Activated CD4-positive, alpha-beta T cell treated with anti-CD3 and anti-CD28 coated beads, Interleukin-2, amount 10 ng/mL, durations not matched to agents 24 days and 14 days (primary cell): ENCODE results near the gene STK33. TPM values are rescaled to one million over a fixed set of nuclear protein-coding genes. Genes with fewer than 3 reads are reported as not detected.

Source experiments
- DNase-seq: peaks from one replicate; pipeline ENCODE4 v3.0.0; 2022
- H3K27ac Mint-ChIP-seq: one replicate; pipeline ENCODE4 v1.8.0; 2022; ENCODE audit warnings: mild to moderate bottlenecking, mixed read lengths
- H3K27me3 Mint-ChIP-seq: one replicate; pipeline ENCODE4 v1.8.0; 2022; ENCODE audit warnings: mixed read lengths
- H3K36me3 Mint-ChIP-seq: one replicate; pipeline ENCODE4 v1.8.0; 2022; ENCODE audit warnings: low read depth, mild to moderate bottlenecking, mixed read lengths
- H3K4me1 Mint-ChIP-seq: one replicate; pipeline ENCODE4 v1.8.0; 2021; ENCODE audit warnings: mixed read lengths
- H3K4me3 Mint-ChIP-seq: one replicate; pipeline ENCODE4 v1.8.0; 2022; ENCODE audit warnings: mild to moderate bottlenecking, moderate library complexity, mixed read lengths
- H3K9me3 Mint-ChIP-seq: one replicate; pipeline ENCODE4 v1.8.0; 2021; ENCODE audit warnings: mixed read lengths
- intact Hi-C: fragments of 100-400 bp; cut with micrococcal nuclease; formaldehyde crosslinking; loops from one replicate; pipeline ENCODE4 v1.15.1; 2023
- total RNA-seq: library from RNA; stranded (reverse); gene quantifications from 2 replicates; pipeline ENCODE4 v1.2.3, GENCODE V29; 2022

STK33 gene
- total RNA-seq, 1 donor from 2014 or later: 0.63 TPM

DNA sequence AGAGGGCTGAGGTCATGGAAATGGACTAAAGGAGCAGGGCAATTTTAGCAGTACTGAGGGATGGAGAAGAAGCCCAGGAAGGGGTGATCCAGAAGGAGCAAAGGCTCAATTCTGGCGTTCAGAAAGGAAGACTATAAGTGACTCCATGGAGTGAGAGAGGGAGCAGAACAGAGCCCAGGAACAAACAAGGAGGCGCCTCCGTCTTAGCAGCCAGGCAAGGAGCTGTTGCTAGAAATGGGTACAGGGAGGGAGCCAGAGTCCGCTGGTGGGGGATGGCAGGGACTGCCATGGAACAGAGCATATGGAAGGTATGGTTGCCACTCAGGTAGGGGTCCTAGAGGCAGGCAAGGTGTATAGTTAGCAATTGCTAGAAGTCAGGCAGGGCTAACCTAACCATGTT, 20.5 kb upstream of the STK33 start:
- Mint-ChIP-seq H3K27ac (no peak overlapping the region), H3K9me3 (no peaks in the 10 kb centered on the region), H3K36me3 (peaks cover 13% of the 10 kb centered on the region), H3K4me1 (peaks cover 14% of the 10 kb centered on the region), H3K4me3 (no peak overlapping the region), H3K27me3 (no peaks in the 10 kb centered on the region)
- DNase-seq: no peak
- intact Hi-C loops: loop anchor here (5.0 kb wide), 1 partner anchor 68 kb away; the partner anchor contains the start of genes RPL27A and TRIM66

DNA sequence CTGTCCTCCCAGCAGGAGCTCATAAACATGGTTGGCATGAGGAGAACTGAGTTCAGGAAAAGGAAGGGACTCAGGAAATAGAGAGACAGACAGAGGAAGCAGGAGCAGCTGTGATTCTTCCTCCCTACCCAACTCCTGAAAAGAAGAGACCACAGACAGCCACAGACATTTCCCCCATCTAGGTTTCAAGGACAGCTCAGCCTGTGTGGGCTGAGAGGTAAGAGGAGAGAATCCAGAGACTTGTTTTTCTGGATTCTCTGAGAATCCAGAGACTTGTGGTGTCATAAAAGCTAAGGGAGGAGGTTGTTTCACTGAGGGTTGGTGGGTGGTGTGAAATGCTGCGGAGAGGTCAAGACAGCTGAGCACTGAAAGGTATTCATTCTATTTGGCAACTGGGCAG, 19.0 kb upstream of the STK33 start:
- H3K36me3 Mint-ChIP-seq: peaks cover 11% of the 10 kb centered on the region
- H3K4me1 Mint-ChIP-seq: peaks cover 14% of the 10 kb centered on the region

DNA sequence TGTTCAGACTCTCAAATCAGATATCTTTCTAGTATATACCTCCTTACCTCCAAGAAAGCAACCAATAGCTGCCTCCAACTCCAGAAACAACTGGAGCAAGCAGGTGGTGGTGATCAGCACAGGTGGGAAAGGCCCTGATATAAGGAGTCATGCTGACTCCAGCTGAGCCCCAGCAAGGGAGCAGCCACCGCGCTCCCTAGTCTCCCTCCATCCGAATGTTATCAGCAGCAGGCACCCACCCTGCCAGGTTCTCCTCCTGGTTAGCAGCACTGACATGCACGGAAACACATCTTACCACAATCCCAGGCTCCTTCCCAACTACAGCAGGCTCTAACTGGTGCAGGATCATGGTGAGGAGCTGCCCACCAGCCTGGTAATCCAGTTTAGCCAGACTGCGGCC, 18.5 kb upstream of the STK33 start:
- no peak for DNase-seq
- Mint-ChIP-seq H3K4me1 (peaks cover 14% of the 10 kb centered on the region), H3K27me3 (no peaks in the 10 kb centered on the region), H3K27ac (no peak overlapping the region), H3K36me3 (peaks cover 8% of the 10 kb centered on the region), H3K4me3 (no peak overlapping the region), H3K9me3 (no peaks in the 10 kb centered on the region)
- intact Hi-C loops: loop anchor here (5.0 kb wide), 1 partner anchor 70 kb away; the partner anchor contains the start of genes RPL27A and TRIM66

More for the DNA sequence above, 19.0 kb upstream of the STK33 start:
- Mint-ChIP-seq H3K27me3 (no peaks in the 10 kb centered on the region), H3K27ac (no peak overlapping the region), H3K9me3 (no peaks in the 10 kb centered on the region), H3K4me3 (no peak overlapping the region)
- DNase-seq: no peak
- intact Hi-C loops: loop anchor here (5.0 kb wide), 1 partner anchor 69 kb away; the partner anchor contains the start of genes RPL27A and TRIM66

DNA sequence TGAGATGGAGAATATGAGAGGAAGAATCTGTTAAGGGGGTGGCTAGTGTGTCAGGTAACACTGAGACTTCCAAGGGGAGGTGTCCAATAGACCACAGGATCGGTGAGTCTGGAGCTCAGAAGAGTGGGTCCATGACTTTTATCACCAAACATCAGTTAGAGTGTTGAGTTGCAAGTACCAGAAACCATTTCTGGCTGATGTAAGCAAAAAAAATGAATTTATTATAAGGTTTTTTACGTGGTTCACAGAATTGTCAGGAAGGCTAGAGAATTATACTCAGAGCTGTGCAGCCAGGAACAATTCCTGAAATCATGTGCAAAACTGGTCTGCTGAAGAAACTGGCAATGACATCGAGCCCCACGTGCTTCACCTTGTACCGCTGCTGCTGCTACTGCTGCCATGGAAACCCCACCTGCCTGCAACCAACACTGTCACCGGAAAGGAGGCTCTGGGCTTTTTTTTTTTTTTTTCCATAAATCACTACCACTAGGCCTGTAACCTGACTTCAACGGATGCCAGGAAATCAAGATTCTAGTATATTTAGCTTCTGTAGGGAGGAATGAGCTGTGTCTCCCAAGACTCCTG, 16.6 kb upstream of the STK33 start:
- intact Hi-C loops: loop anchor here (5.0 kb wide), 1 partner anchor 72 kb away; the partner anchor contains the start of genes RPL27A and TRIM66
- DNase-seq: peak; percentile 88
- Mint-ChIP-seq H3K27me3 (peaks cover 4% of the 10 kb centered on the region), H3K9me3 (no peaks in the 10 kb centered on the region), H3K4me3 (no peak overlapping the region), H3K4me1 (peaks cover 14% of the 10 kb centered on the region), H3K27ac (peak overlapping the region; percentile 70), H3K36me3 (peaks cover 2% of the 10 kb centered on the region)

DNA sequence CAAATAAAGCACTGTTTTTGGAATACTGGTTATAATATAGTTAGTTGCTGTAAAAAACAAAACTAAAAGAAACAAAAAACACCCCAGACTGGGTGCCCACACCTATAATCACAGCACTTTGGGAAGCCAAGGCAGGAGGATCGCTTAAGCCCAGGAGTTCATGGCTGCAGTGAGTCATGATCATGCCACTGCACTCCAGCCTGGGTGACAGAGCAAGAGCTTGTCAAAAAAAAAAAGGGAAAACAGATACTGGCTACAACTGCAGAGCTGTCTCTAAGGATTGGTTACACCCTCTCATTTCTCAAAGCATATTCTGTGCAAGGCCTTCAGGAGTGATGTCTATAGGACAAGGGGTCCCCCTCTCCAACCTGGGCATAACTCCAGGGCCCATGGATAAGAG, 14.6 kb upstream of the STK33 start:
- no peaks in the 10 kb centered on the region for H3K36me3 Mint-ChIP-seq
- H3K27me3 Mint-ChIP-seq: peaks cover 19% of the 10 kb centered on the region
- intact Hi-C loops: no loop called here
- H3K4me1 Mint-ChIP-seq: peaks cover 14% of the 10 kb centered on the region
- no peak for DNase-seq
- H3K4me3 Mint-ChIP-seq: no peak overlapping the region
- H3K9me3 Mint-ChIP-seq: no peaks in the 10 kb centered on the region
- no peak overlapping the region for H3K27ac Mint-ChIP-seq

DNA sequence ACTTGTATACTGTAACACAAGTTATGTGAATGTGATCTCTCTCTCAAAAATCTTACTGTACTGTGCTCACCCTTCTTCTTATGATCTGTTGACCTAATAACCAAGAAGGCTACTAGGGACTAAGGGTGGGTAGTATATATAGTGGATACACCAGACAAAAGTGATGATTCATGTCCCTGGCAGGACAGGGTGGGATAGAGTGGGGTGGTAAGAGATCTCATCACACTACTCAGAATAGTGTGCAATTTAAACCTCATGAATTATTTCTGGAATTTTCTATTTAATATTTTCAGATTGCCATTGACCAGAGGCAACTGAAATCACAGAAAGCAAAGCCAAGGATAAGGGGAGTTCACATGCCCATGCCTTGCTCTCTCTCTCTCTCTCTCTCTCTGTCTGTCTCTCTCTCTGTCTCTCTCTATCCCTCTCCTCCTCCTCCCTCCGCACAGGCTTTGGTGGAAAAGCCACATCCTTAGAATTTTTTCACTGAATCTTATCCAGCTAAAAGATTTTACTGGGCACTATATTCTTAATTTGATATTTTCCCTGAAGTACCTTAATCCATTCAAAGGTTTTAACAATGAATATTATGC, 12.0 kb upstream of the STK33 start:
- Mint-ChIP-seq H3K9me3 (no peaks in the 10 kb centered on the region), H3K27ac (no peak overlapping the region), H3K4me3 (no peak overlapping the region), H3K36me3 (no peaks in the 10 kb centered on the region), H3K27me3 (peaks cover 28% of the 10 kb centered on the region), H3K4me1 (peaks cover 9% of the 10 kb centered on the region)
- intact Hi-C loops: no loop called here
- DNase-seq: no peak

DNA sequence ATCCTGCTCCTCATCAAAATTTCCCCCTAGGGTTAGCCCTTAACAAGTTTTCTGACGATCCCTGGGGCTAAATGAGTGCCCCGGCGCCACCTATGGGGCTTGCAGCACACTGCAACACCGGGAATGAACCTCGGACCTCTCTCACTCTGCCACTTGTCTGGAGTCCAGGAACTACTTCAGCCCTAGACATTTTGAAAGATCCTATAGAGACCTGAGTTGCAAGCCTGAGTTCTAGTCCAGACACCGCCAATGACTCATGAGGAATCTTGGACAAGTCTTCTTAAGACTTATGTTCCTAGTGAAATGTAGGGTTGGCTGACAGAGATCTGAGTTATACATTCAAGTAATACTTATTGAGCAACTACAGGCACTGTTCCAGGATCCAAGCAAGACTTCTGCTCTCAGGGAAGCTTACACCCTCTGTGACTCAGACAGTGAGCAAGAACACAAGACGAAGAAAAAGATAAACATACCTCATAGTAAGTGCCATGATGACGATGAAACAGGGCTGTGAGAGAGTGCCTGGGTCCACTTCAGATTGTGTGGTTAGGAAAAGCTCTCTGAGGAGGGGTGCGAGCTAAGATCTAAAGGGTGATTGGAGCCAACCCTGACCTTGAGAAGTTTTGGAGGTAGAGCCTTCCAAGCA, 10.2 kb upstream of the STK33 start:
- DNase-seq: peak; percentile 81
- no peak overlapping the region for H3K4me3 Mint-ChIP-seq
- H3K9me3 Mint-ChIP-seq: no peaks in the 10 kb centered on the region
- intact Hi-C loops: no loop called here
- H3K36me3 Mint-ChIP-seq: no peaks in the 10 kb centered on the region
- no peaks in the 10 kb centered on the region for H3K4me1 Mint-ChIP-seq
- peaks cover 32% of the 10 kb centered on the region for H3K27me3 Mint-ChIP-seq
- no peak overlapping the region for H3K27ac Mint-ChIP-seq

DNA sequence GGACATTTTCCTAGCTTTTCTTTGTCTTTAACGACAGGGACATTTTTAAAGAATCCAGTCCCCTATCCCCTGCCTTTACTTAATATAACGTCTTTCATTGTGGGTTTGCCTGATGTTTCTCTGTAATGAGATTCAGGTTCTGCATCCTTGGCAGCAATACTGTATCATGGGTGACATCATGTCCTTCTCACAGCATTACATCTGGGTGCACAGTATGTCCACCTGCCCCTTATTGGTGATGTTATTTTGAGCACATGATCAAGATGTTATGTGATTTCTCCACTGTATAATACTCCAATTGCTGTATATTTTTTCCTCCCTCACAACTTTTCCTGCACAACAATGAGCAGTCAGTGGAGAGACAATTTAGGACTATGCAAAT, 9.7 kb upstream of the STK33 start:
- H3K4me1 Mint-ChIP-seq: no peaks in the 10 kb centered on the region
- H3K9me3 Mint-ChIP-seq: no peaks in the 10 kb centered on the region
- H3K36me3 Mint-ChIP-seq: no peaks in the 10 kb centered on the region
- H3K4me3 Mint-ChIP-seq: no peak overlapping the region
- intact Hi-C loops: no loop called here
- no peak overlapping the region for H3K27ac Mint-ChIP-seq
- peaks cover 34% of the 10 kb centered on the region for H3K27me3 Mint-ChIP-seq
- DNase-seq: no peak

DNA sequence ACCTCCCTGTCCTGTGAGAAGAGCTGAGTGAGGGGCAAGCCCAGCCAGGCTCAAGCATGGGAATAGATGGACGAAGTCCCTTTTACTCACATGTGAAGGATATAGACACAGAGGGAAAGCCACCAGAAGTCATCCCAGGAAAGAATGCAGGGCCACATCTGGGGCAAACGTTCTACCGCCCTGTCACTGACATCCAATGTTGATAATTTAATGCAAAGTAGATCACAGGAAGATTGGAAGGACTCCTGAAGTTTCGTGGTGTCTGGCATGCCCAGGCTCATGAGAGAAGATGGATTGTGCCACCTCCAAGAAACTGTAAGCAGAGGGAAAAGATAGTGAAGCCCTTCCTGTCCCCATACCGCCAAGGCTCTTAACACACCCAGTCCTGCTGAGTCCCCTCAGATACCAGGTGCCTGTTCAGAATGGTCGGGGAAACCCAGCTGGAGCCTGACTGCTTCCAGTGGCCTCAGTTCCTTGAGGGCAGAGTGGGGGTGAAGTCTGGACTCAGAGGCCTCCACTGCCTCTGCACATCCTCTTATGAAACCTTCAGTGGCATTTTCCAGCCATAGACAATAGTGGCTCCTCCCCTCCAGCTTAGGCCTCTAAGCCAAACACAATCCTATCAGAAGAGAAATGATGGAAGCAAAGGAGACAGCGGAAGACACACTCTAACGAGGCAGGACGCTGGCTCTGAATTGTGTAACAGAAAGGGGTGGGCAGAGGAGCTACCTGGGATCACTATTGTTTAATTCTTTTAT, 7.5 kb upstream of the STK33 start:
- no peaks in the 10 kb centered on the region for H3K36me3 Mint-ChIP-seq
- H3K4me3 Mint-ChIP-seq: no peak overlapping the region
- intact Hi-C loops: no loop called here
- H3K27ac Mint-ChIP-seq: no peak overlapping the region
- no peaks in the 10 kb centered on the region for H3K4me1 Mint-ChIP-seq
- H3K27me3 Mint-ChIP-seq: peaks cover 46% of the 10 kb centered on the region
- DNase-seq: peak; percentile 48
- H3K9me3 Mint-ChIP-seq: no peaks in the 10 kb centered on the region

DNA sequence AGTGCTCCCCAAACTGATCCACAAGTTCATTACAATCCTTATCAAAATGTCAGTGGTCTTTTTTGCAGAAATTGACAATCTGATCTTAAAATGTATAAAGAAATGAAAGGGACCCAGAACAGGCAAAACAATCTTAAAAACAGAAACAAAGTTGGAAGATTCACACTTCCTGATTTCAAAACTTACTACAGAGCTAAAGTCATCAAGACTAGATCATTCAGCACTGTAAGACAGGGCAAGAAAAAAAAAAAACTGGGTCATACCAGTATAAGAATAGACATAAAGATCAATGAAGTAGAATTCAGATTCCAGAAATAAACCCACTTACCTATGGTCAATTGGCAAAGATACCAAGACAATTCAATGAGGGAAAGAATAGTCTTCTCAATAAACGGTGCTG, 4.5 kb upstream of the STK33 start:
- Mint-ChIP-seq H3K27ac (no peak overlapping the region), H3K27me3 (peaks cover 50% of the 10 kb centered on the region), H3K36me3 (no peaks in the 10 kb centered on the region), H3K4me1 (peaks cover 2% of the 10 kb centered on the region), H3K4me3 (no peak overlapping the region), H3K9me3 (no peaks in the 10 kb centered on the region)
- intact Hi-C loops: no loop called here
- no peak for DNase-seq

DNA sequence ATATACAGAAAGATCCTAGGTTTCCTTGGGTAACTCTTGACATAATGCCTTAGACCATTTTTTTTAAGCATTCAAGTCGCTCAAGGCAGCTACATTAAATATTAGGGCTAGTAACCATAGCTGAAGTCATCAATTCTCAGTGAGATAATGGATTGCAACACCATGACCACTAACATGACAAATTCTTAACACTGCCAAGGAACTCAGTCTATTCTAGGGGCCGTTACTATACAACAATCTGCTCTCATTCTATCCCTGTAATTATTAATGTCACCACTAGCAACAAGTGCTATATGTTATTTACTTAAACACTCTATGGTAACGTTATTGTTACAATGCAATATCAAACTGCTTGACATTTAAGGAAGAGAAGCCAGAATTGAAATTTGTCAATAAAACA, 3.2 kb upstream of the STK33 start:
- Mint-ChIP-seq H3K27me3 (peaks cover 58% of the 10 kb centered on the region), H3K36me3 (no peaks in the 10 kb centered on the region), H3K27ac (no peak overlapping the region), H3K4me1 (peaks cover 2% of the 10 kb centered on the region), H3K4me3 (no peak overlapping the region), H3K9me3 (no peaks in the 10 kb centered on the region)
- no peak for DNase-seq
- intact Hi-C loops: no loop called here

DNA sequence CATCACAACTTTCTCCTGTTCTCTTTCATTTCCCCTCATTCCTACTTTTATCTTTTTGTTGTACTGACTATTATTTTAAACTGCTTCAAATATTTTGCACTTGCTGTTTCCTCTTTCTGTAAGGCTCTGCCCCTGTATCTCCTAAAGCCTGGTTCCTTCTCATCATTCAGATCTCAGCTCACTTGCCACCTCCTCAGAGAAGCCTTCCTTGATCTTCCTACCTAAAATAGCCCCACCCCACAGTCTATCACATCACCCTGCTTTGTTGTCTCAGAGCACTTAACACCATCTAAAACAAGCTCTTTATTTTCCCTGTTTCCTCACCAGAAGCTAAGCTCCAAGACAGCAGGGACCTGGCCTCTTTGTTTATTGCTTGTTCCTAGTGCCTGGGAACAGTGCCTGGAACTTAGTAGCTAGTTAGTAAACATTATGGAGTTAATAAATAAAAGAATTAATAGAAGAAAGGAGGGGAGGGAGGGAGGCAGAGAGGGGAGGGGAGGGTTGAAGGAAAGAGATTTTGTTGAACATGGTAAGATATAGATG, 2.5 kb upstream of the STK33 start:
- Mint-ChIP-seq H3K4me3 (no peak overlapping the region), H3K36me3 (no peaks in the 10 kb centered on the region), H3K27ac (no peak overlapping the region), H3K9me3 (no peaks in the 10 kb centered on the region), H3K4me1 (peaks cover 2% of the 10 kb centered on the region), H3K27me3 (peaks cover 62% of the 10 kb centered on the region)
- intact Hi-C loops: no loop called here
- DNase-seq: no peak

DNA sequence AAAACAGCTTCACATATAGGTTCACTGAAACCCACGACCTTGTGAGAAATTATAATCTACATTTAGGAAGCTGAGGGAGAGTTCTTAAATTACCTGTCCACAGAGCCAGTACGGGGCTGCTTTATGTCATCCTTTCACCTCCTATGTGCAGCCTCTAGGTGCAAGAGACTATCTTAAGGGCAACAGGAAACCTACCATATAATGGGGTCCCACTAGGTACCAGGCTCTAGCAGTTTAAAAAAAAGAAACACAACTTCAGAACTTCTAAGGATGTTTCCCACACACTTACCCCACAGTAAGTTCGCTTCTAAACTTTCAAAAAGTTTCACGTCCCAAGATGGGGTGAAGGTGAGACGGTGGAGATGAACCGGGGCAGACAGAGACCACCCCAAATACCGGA, 573 bp downstream of the STK33 start:
- Mint-ChIP-seq H3K27me3 (peaks cover 71% of the 10 kb centered on the region), H3K36me3 (no peaks in the 10 kb centered on the region), H3K4me1 (peaks cover 2% of the 10 kb centered on the region), H3K4me3 (peak overlapping the region; percentile 61), H3K27ac (no peak overlapping the region), H3K9me3 (no peaks in the 10 kb centered on the region)
- intact Hi-C loops: no loop called here
- no peak for DNase-seq

DNA sequence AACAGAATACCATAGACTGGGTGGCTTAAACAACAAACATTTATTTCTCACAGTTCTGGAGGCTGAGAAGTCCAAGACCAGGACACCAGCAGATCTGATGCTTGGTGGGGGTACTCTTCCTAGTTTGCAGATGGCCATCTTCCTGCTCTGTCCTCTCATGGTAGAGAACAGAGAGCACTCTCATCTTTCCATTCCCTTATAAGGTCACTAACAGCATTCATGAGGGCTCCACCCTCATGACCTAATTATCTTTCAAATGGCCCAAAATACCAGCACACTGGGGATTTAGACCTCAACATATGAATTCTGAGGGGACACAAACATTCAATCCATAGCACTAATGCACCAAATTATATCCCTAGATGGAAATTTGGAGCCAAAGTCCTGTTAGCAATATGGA, 6.1 kb downstream of the STK33 start:
- Mint-ChIP-seq H3K27me3 (peaks cover 47% of the 10 kb centered on the region), H3K36me3 (no peaks in the 10 kb centered on the region), H3K4me1 (no peaks in the 10 kb centered on the region), H3K4me3 (no peak overlapping the region), H3K9me3 (no peaks in the 10 kb centered on the region), H3K27ac (no peak overlapping the region)
- no peak for DNase-seq
- intact Hi-C loops: loop anchor here (10.0 kb wide), 1 partner anchor 573 kb away; no protein-coding TSS in a partner anchor
